Skeletal muscle cell (primary cell): ENCODE data around the gene VSTM2B.
A peak's percentile ranks its signal among the peaks of the same experiment; 100 is the strongest.

ENCODE experiments used
- DNase-seq: peaks from one replicate; pipeline ENCODE4 v3.0.0-alpha.2; 2010; ENCODE audit warnings: low read depth
- H3K4me3 ChIP-seq: 2 replicates; pipeline ENCODE4 v1.5.1; 2011; ENCODE audit warnings: low read depth, mild to moderate bottlenecking, control low read depth, low read length, moderate library complexity

The VSTM2B gene

GRCh38 chr19:29606420-29606747 lies 80.6 kb downstream of the VSTM2B start:
- no peak for DNase-seq

GRCh38 chr19:29609636-29610035 lies 83.8 kb downstream of the VSTM2B start:
- no peak for DNase-seq
- no peak overlapping the region for H3K4me3 ChIP-seq

More at GRCh38 chr19:29606420-29606747, 80.6 kb downstream of the VSTM2B start:
- H3K4me3 ChIP-seq, result peak overlapping the region; percentile 89

GRCh38 chr19:29610213-29610573 lies 84.4 kb downstream of the VSTM2B start:
- no peak for DNase-seq
- H3K4me3 ChIP-seq, result no peak overlapping the region

- H3K4me3 ChIP-seq, result no peak overlapping the region
- peak; percentile 40 for DNase-seq
Observed at GRCh38 chr19:29610574-29611271, 84.9 kb downstream of the VSTM2B start.

- DNase-seq, result no peak
Observed at GRCh38 chr19:29612121-29612520, 86.3 kb downstream of the VSTM2B start.

GRCh38 chr19:29612801-29613595 lies 87.2 kb downstream of the VSTM2B start:
- DNase-seq, result no peak
- no peak overlapping the region for H3K4me3 ChIP-seq

More at GRCh38 chr19:29612121-29612520, 86.3 kb downstream of the VSTM2B start:
- H3K4me3 ChIP-seq, result no peak overlapping the region

- DNase-seq, result no peak
- H3K4me3 ChIP-seq, result no peak overlapping the region
Observed at GRCh38 chr19:29614046-29614445, 88.3 kb downstream of the VSTM2B start.
